22Rv1 (cell line): Measurements from ENCODE around the gene WDR83.

Experiments
- ZFX ChIP-seq: fragments of 450-650 bp; IDR thresholded peaks from 2 replicates; pipeline ENCODE4 v1.6.1; 2017; ENCODE audit warnings: antibody characterized with exemption, borderline replicate concordance
- TF ChIP-seq, protein P1 (sequence below): fragments of 450-650 bp; IDR thresholded peaks from 2 replicates; pipeline ENCODE4 v1.5.1; 2017; ENCODE audit warnings: mild to moderate bottlenecking

- TF ChIP-seq, protein P1, sequence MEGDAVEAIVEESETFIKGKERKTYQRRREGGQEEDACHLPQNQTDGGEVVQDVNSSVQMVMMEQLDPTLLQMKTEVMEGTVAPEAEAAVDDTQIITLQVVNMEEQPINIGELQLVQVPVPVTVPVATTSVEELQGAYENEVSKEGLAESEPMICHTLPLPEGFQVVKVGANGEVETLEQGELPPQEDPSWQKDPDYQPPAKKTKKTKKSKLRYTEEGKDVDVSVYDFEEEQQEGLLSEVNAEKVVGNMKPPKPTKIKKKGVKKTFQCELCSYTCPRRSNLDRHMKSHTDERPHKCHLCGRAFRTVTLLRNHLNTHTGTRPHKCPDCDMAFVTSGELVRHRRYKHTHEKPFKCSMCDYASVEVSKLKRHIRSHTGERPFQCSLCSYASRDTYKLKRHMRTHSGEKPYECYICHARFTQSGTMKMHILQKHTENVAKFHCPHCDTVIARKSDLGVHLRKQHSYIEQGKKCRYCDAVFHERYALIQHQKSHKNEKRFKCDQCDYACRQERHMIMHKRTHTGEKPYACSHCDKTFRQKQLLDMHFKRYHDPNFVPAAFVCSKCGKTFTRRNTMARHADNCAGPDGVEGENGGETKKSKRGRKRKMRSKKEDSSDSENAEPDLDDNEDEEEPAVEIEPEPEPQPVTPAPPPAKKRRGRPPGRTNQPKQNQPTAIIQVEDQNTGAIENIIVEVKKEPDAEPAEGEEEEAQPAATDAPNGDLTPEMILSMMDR: no peak
- TF ChIP-seq ZFX: no peak
Measured at GRCh38 chr19:12696366-12697335, 30.0 kb downstream of the WDR83 start, which contains the start of gene FBXW9.
